HEK293 (cell line): Measurements from ENCODE around the gene CCND3.

ENCODE experiments used
- GLIS2 ChIP-seq: fragments of 450-650 bp; formaldehyde crosslinking; IDR thresholded peaks from 2 replicates; pipeline ENCODE4 v1.5.1; 2016; ENCODE audit warnings: missing biosample characterization, missing genetic modification characterization
- HOXC10 ChIP-seq: sonication (generic); formaldehyde crosslinking; IDR thresholded peaks from 2 replicates; pipeline ENCODE4 v1.8.1; 2023; ENCODE audit warnings: mild to moderate bottlenecking, missing genetic modification reagents
- HOXD13 ChIP-seq: sonication (generic); formaldehyde crosslinking; IDR thresholded peaks from 2 replicates; pipeline ENCODE4 v1.8.0; 2022; ENCODE audit warnings: missing genetic modification reagents, borderline replicate concordance
- RBAK ChIP-seq: fragments of 450-650 bp; formaldehyde crosslinking; IDR thresholded peaks from 2 replicates; pipeline ENCODE4 v1.5.1; 2016; ENCODE audit warnings: missing biosample characterization, missing genetic modification characterization
- SP3 ChIP-seq: fragments of 450-650 bp; formaldehyde crosslinking; IDR thresholded peaks from 2 replicates; pipeline ENCODE4 v1.5.1; 2016; ENCODE audit warnings: missing biosample characterization, missing genetic modification characterization
- TCF7L2 ChIP-seq: IDR thresholded peaks from 2 replicates; pipeline ENCODE4 v1.6.1; 2011; ENCODE audit warnings: low read depth, mild to moderate bottlenecking, inconsistent platforms, low read length, moderate library complexity, borderline replicate concordance
- ZNF10 ChIP-seq: fragments of 450-650 bp; formaldehyde crosslinking; IDR thresholded peaks from 2 replicates; pipeline ENCODE4 v1.5.1; 2017; ENCODE audit warnings: missing biosample characterization, missing genetic modification characterization
- ZNF341 ChIP-seq: fragments of 450-650 bp; formaldehyde crosslinking; IDR thresholded peaks from 2 replicates; pipeline ENCODE4; 2016; ENCODE audit warnings: low read depth, missing biosample characterization, missing genetic modification characterization
- ZNF37A ChIP-seq: fragments of 450-650 bp; IDR thresholded peaks from 2 replicates; pipeline ENCODE4 v1.5.1; 2018; ENCODE audit warnings: missing biosample characterization, missing genetic modification characterization
- ZNF670 ChIP-seq: fragments of 450-650 bp; formaldehyde crosslinking; IDR thresholded peaks from 2 replicates; pipeline ENCODE4 v1.5.1; 2016; ENCODE audit warnings: missing biosample characterization, missing genetic modification characterization, low read depth
- ZNF747 ChIP-seq: fragments of 450-650 bp; formaldehyde crosslinking; IDR thresholded peaks from 2 replicates; pipeline ENCODE4 v1.5.1; 2016; ENCODE audit warnings: missing biosample characterization, missing genetic modification characterization
- ZNF76 ChIP-seq: fragments of 450-650 bp; formaldehyde crosslinking; IDR thresholded peaks from 2 replicates; pipeline ENCODE4; 2016; ENCODE audit warnings: low read depth, missing biosample characterization, missing genetic modification characterization, borderline replicate concordance
- ZNF768 ChIP-seq: fragments of 450-650 bp; formaldehyde crosslinking; IDR thresholded peaks from 2 replicates; pipeline ENCODE4 v1.5.1; 2018; ENCODE audit warnings: missing biosample characterization, mild to moderate bottlenecking, missing genetic modification characterization
- ZNF785 ChIP-seq: fragments of 450-650 bp; formaldehyde crosslinking; IDR thresholded peaks from 2 replicates; pipeline ENCODE4 v1.5.1; 2016; ENCODE audit warnings: missing biosample characterization, missing genetic modification characterization
- ZSCAN16 ChIP-seq: fragments of 450-650 bp; formaldehyde crosslinking; IDR thresholded peaks from 2 replicates; pipeline ENCODE4 v1.5.1; 2016; ENCODE audit warnings: missing biosample characterization, missing genetic modification characterization
- TF ChIP-seq, protein P1 (sequence below): fragments of 450-650 bp; formaldehyde crosslinking; IDR thresholded peaks from 2 replicates; pipeline ENCODE4 v1.5.1; 2016; ENCODE audit warnings: missing biosample characterization, missing genetic modification characterization
- TF ChIP-seq, protein P2 (sequence below): fragments of 450-650 bp; formaldehyde crosslinking; IDR thresholded peaks from 2 replicates; pipeline ENCODE4 v1.5.1; 2016; ENCODE audit warnings: missing biosample characterization, missing genetic modification characterization
- TF ChIP-seq, protein P3 (sequence below): fragments of 450-650 bp; IDR thresholded peaks from 2 replicates; pipeline ENCODE4 v1.5.1; 2018; ENCODE audit warnings: missing biosample characterization, missing genetic modification characterization
- TF ChIP-seq, protein P4 (sequence below): fragments of 450-650 bp; formaldehyde crosslinking; IDR thresholded peaks from 2 replicates; pipeline ENCODE4 v1.5.1; 2016; ENCODE audit warnings: missing biosample characterization, missing genetic modification characterization
- TF ChIP-seq, protein P5 (sequence below): fragments of 450-650 bp; formaldehyde crosslinking; IDR thresholded peaks from 2 replicates; pipeline ENCODE4 v1.5.1; 2016; ENCODE audit warnings: missing biosample characterization, missing genetic modification characterization
- TF ChIP-seq, protein P6 (sequence below): fragments of 450-650 bp; formaldehyde crosslinking; IDR thresholded peaks from 2 replicates; pipeline ENCODE4 v1.5.1; 2017; ENCODE audit warnings: missing biosample characterization, missing genetic modification characterization
- TF ChIP-seq, protein P7 (sequence below): sonication (generic); formaldehyde crosslinking; IDR thresholded peaks from 2 replicates; pipeline ENCODE4 v1.8.1; 2022; ENCODE audit warnings: mild to moderate bottlenecking, moderate library complexity, missing genetic modification reagents

The CCND3 gene

DNA sequence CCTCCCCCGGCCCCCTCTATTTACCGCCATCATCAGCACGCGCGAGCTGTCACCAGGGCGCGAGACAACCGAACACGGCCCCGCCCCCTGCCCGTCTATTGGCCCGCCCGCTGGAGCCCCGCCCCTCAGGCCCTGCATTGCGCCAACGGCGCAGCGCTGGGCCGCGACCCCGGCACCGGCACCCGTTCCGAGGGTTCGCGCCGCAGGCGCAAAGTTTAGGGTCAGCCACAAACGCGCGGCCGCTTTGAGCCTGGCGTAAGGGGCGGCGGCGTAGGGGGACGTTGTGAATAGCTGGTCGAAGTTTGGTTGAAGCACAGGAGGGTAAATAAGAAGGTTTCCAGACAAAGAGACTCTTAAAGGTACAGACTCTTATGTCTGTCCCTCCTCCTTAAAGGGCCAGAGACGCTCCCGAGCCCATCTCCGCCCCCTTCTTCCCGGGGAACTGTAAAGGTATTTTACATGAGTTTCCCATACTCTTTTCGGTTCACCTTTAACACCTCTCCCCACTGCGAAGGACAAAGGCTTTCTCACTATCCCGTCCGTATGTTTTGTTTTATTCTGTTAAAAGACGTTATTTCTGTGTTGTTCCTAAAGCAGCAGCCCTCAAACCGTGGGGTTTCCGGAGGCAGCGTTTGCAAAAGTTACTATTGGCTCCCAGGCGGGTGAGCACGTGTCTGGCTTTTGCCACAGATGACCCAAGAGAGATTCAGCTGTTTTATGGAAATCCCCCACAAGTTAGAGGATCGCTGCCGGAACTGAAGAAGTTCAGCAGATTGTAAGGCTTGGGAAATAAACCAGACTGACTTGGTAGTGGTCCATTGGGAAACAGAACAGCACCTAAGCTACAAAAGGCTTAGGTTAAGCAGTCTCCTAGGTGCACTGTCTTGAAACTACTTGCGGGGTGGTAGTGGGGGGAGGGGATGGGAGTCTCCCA lies 46.0 kb downstream of the CCND3 start, which contains the start of gene USP49 (continued):
- TF ChIP-seq, protein P1, sequence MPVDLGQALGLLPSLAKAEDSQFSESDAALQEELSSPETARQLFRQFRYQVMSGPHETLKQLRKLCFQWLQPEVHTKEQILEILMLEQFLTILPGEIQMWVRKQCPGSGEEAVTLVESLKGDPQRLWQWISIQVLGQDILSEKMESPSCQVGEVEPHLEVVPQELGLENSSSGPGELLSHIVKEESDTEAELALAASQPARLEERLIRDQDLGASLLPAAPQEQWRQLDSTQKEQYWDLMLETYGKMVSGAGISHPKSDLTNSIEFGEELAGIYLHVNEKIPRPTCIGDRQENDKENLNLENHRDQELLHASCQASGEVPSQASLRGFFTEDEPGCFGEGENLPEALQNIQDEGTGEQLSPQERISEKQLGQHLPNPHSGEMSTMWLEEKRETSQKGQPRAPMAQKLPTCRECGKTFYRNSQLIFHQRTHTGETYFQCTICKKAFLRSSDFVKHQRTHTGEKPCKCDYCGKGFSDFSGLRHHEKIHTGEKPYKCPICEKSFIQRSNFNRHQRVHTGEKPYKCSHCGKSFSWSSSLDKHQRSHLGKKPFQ (tag by site-specific recombination): no peak
- TF ChIP-seq ZNF76 (no peak), RBAK (tag by site-specific recombination) (no peak), TCF7L2 (peak; percentile 31; the same call in 1 of the 2 replicates), ZNF341 (peak; percentile 50), ZSCAN16 (tag by site-specific recombination) (no peak), GLIS2 (tag by site-specific recombination) (no peak), HOXD13 (CRISPR knock-in tag) (no peak), ZNF747 (tag by site-specific recombination) (no peak), ZNF768 (tag by site-specific recombination) (no peak), ZNF10 (tag by site-specific recombination) (0 out of 2 replicates have a peak, but pooled peaks have one; percentile 24), ZNF785 (tag by site-specific recombination) (no peak), ZNF670 (no peak), ZNF37A (no peak), SP3 (tag by site-specific recombination) (peak; percentile 76), HOXC10 (CRISPR knock-in tag) (0 out of 2 replicates have a peak, but pooled peaks have one; percentile 0)
- TF ChIP-seq, protein P2, sequence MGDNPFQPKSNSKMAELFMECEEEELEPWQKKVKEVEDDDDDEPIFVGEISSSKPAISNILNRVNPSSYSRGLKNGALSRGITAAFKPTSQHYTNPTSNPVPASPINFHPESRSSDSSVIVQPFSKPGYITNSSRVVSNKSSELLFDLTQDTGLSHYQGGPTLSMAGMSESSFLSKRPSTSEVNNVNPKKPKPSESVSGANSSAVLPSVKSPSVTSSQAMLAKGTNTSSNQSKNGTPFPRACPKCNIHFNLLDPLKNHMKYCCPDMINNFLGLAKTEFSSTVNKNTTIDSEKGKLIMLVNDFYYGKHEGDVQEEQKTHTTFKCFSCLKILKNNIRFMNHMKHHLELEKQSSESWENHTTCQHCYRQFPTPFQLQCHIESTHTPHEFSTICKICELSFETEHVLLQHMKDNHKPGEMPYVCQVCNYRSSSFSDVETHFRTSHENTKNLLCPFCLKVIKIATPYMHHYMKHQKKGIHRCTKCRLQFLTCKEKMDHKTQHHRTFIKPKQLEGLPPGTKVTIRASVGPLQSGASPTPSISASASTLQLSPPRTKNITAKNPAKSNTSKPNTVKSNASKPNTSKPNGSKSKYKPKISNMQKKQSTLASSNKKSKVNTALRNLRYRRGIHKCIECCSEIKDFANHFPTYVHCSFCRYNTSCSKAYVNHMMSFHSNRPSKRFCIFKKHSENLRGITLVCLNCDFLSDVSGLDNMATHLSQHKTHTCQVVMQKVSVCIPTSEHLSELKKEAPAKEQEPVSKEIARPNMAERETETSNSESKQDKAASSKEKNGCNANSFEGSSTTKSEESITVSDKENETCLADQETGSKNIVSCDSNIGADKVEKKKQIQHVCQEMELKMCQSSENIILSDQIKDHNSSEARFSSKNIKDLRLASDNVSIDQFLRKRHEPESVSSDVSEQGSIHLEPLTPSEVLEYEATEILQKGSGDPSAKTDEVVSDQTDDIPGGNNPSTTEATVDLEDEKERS: no peak
- TF ChIP-seq, protein P3, sequence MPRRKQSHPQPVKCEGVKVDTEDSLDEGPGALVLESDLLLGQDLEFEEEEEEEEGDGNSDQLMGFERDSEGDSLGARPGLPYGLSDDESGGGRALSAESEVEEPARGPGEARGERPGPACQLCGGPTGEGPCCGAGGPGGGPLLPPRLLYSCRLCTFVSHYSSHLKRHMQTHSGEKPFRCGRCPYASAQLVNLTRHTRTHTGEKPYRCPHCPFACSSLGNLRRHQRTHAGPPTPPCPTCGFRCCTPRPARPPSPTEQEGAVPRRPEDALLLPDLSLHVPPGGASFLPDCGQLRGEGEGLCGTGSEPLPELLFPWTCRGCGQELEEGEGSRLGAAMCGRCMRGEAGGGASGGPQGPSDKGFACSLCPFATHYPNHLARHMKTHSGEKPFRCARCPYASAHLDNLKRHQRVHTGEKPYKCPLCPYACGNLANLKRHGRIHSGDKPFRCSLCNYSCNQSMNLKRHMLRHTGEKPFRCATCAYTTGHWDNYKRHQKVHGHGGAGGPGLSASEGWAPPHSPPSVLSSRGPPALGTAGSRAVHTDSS (tag by site-specific recombination): no peak
- TF ChIP-seq, protein P4, sequence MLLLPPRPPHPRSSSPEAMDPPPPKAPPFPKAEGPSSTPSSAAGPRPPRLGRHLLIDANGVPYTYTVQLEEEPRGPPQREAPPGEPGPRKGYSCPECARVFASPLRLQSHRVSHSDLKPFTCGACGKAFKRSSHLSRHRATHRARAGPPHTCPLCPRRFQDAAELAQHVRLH (tag by site-specific recombination): peak; percentile 72
- TF ChIP-seq, protein P5, sequence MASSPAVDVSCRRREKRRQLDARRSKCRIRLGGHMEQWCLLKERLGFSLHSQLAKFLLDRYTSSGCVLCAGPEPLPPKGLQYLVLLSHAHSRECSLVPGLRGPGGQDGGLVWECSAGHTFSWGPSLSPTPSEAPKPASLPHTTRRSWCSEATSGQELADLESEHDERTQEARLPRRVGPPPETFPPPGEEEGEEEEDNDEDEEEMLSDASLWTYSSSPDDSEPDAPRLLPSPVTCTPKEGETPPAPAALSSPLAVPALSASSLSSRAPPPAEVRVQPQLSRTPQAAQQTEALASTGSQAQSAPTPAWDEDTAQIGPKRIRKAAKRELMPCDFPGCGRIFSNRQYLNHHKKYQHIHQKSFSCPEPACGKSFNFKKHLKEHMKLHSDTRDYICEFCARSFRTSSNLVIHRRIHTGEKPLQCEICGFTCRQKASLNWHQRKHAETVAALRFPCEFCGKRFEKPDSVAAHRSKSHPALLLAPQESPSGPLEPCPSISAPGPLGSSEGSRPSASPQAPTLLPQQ (tag by site-specific recombination): 0 out of 2 replicates have a peak, but pooled peaks have one; percentile 47
- TF ChIP-seq, protein P6, sequence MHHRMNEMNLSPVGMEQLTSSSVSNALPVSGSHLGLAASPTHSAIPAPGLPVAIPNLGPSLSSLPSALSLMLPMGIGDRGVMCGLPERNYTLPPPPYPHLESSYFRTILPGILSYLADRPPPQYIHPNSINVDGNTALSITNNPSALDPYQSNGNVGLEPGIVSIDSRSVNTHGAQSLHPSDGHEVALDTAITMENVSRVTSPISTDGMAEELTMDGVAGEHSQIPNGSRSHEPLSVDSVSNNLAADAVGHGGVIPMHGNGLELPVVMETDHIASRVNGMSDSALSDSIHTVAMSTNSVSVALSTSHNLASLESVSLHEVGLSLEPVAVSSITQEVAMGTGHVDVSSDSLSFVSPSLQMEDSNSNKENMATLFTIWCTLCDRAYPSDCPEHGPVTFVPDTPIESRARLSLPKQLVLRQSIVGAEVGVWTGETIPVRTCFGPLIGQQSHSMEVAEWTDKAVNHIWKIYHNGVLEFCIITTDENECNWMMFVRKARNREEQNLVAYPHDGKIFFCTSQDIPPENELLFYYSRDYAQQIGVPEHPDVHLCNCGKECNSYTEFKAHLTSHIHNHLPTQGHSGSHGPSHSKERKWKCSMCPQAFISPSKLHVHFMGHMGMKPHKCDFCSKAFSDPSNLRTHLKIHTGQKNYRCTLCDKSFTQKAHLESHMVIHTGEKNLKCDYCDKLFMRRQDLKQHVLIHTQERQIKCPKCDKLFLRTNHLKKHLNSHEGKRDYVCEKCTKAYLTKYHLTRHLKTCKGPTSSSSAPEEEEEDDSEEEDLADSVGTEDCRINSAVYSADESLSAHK (tag by site-specific recombination): no peak
- TF ChIP-seq, protein P7, sequence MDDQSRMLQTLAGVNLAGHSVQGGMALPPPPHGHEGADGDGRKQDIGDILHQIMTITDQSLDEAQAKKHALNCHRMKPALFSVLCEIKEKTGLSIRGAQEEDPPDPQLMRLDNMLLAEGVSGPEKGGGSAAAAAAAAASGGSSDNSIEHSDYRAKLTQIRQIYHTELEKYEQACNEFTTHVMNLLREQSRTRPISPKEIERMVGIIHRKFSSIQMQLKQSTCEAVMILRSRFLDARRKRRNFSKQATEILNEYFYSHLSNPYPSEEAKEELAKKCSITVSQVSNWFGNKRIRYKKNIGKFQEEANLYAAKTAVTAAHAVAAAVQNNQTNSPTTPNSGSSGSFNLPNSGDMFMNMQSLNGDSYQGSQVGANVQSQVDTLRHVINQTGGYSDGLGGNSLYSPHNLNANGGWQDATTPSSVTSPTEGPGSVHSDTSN (CRISPR knock-in tag): no peak
